GM21447 (cell line): ENCODE results near the gene GNAO1.
"Not testable (repeated sequence)": the region's sequence is repeated elsewhere in the genome, so short reads cannot be mapped to it uniquely, and the experiment has no call there.

Source experiments
- ATAC-seq: cut with Tn5 transposase; IDR thresholded peaks from one replicate; pipeline ENCODE4 v1.9.1; 2021; ENCODE audit not compliant: unreplicated experiment

GNAO1 gene

DNA sequence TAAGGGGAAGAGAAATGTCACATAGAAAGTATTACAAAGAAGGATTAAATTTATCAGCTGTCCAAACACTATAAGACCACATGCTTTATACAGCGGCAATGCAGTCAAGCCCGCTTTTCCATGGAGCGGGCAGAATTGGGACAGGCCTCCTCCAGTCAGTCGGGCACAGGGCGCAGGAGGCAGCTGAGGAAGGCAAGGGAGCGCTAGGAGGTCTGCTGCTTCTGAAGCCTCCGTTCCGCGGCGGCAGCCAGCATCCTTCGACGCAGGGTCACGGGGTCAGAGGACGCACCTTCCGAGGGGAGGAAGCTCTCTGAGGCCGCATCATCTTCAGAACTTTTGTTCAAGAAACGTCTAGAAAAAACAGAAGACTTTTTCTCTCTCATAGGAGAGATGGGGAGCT is 171.4 kb downstream of the GNAO1 start:
- no peak for ATAC-seq

- ATAC-seq = no peak
Observed at GRCh38 chr16:56363181-56363716, 172.0 kb downstream of the GNAO1 start.

DNA sequence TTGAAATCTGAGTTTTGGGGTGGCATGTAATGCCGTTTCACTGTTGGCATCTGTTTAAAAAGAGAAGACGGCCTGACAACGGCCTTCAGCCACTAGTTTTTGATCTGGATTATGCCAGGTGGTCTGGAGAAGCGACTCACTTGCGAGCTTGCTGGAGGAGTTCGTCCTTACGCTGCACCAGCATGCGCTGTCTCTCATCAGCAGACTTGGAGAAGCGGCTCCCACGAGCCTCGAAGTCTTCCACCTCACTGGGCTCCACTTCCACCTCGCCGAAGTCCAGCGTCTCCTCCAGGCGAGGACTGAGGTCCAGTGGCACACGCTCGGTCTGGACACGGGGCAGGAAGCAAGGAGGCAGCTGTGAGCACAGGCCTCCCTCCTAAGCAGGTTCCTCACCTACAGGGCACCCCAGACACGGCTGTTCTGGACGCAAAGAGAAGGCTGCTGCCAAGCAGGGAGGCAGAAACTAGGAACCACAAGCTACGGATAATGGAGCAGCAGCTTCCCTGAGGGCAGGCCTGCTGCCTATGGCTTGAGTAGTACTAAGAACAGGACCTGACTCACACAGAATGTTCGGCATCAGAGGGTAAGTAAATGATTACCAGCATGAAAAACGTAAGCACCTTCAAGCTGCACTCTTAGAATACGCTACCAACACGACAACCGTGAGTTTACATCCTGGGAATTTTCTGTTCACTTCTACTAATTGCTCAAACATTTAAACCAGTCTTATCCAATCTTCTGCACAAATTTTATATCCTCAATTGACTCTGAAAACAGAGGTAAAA is 172.7 kb downstream of the GNAO1 start:
- ATAC-seq = no peak

GRCh38 chr16:56364865-56365264 is 173.6 kb downstream of the GNAO1 start:
- ATAC-seq = no peak

GRCh38 chr16:56365552-56365951 is 174.3 kb downstream of the GNAO1 start:
- ATAC-seq = no peak

DNA sequence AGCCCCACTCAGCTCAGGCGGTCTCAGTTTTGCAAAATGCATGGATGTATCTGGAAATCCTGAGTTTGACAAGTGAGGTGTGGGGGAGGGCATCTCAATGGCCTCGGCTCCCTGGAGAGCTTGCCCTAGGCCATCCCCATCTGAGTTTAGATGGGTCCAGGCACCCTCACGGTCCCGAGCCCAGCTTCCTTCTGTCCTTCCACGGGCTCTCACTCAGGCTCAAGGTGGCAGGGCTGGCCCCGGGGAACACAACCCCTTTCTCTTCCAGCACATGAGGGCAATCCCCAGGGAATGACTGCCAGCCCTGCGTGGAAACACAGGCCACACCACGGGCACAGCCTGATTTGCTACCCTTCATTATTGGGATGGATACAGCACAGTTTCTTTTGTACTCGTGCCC is 175.7 kb downstream of the GNAO1 start:
- no peak for ATAC-seq

DNA sequence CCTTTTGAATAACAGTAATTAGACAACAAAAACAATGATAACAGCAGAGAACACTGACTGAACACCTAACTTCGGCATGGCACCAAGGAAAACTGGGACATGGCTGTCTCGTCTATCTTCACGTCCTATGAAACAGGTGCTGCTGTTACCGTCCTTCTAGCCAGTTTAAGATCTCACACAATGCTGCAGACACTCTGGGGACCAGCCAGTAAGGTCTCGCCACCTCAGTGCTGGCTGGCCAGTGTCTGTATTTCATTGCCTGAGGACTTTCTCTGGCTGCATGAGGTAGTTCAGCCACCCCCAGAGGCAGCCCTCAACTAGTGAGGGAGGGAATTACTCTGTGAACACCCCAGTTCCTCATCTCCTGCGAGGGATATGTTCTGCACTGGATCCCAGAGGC is 176.5 kb downstream of the GNAO1 start:
- no peak for ATAC-seq

- ATAC-seq = no peak
Observed at GRCh38 chr16:56368545-56368944, 177.3 kb downstream of the GNAO1 start.

DNA sequence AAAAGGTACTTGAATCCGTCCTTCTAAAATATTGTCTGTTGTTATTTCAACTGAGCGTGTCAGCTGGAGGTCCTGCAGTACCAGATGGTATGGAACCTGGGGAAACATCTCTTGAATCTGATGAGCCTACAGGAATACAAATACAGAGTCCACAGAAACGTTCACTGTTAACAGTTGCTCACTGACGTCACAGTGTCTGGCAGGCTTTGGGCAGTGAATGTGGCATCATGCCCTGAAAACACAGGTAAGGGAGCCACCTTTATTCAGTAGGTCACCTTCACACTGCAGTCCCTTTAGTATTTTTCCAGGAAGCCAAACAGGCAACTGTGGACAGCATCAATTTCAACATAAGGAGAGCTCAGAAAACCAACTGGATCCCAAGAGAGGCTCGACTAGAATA is 177.9 kb downstream of the GNAO1 start:
- no peak for ATAC-seq

- ATAC-seq = no peak
Observed at GRCh38 chr16:56370185-56370874, 179.0 kb downstream of the GNAO1 start.

- ATAC-seq = no peak
Observed at GRCh38 chr16:56370875-56371659, 179.8 kb downstream of the GNAO1 start.

GRCh38 chr16:56371660-56371937 is 180.3 kb downstream of the GNAO1 start:
- ATAC-seq = no peak

- no peak for ATAC-seq
Observed at GRCh38 chr16:56372013-56372634, 180.8 kb downstream of the GNAO1 start.

GRCh38 chr16:56373003-56373402 is 181.7 kb downstream of the GNAO1 start:
- no peak for ATAC-seq

DNA sequence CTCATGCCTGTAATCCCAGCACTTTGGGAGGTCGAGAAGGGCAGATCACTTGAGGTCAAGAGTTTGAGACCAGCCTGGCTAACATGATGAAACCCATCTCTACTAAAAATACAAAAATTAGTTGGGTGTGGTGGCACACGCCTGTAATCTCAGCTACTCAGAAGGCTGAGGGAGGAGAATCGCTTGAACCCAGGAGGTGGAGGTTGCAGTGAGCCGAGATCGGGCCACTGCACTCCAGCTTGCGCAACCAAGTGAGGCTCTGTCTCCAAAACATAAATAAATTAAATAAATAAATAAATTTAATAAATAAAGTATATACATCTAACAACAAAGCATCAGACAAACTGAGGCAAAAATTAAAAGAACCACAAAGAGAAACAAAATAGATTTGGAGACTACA is 184.5 kb downstream of the GNAO1 start:
- not testable (repeated sequence) for ATAC-seq

DNA sequence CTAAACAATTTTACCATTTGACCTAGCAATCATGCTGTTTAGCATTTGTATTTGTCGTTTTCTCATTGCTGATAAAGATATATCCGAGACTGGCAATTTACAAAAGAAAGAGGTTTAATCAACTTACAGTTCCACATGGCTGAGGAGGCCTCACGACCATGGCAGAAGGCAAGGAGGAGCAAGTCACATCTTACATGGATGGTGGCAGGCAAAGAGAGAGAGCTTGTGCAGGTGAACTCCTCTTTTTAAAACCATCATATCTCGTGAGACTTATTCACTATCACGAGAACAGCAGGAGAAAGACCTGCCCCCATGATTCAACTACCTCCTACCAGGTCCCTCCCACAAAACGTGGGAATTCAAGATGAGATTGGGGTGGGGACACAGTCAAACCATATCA is 187.8 kb downstream of the GNAO1 start:
- not testable (repeated sequence) for ATAC-seq

- ATAC-seq = not testable (repeated sequence)
Observed at GRCh38 chr16:56380778-56381485, 189.6 kb downstream of the GNAO1 start.

DNA sequence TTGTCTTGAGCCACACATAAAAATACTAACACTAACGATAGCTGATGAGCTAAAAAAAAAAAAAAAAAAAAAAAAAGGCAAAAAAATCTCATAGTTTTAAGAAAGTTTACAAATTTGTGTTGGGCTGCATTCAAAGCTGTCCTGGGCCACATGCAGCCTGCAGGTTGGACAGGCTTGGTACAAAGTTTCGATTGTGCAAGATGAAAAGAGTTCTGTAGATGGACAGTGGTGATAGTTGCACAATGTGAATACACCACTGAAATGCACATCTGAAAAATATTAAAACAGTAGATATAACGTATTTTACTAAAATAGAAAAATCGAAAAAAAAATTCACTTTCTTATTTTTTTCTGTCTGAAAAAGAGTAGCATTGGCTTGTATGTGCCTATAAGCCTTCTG is 191.2 kb downstream of the GNAO1 start:
- ATAC-seq = no peak

DNA sequence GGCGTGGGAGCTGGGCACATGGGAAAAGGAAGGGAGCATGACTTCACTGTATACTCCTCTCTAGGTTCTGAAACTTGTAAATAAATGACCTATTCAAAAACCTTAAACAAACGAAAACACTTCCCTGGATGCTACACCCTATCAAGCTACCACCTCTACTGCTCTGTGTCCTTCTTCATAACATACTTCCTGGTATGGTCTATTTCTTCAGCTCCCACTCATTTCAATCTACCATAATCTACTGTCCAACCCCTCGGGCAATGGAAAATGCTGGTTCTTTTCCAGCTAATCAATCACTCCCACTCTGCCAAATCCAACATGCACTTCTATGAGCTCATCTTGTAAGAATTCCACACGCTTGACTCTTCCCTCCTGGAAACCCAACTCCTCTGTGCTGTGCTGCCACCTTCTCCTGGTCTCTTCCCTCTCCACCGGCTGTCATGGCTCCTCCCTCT is 191.6 kb downstream of the GNAO1 start:
- ATAC-seq = no peak

GRCh38 chr16:56384074-56384721 is 192.9 kb downstream of the GNAO1 start:
- ATAC-seq = no peak
